NCI-H1694 (cell line): ENCODE data around the gene NRL.
"Not testable (repeated sequence)": the region's sequence is repeated elsewhere in the genome, so short reads cannot be mapped to it uniquely, and the experiment has no call there.

Source experiments
- DNase-seq: peaks from one replicate; lab custom pipeline; 2025; lab: John Stamatoyannopoulos, UW

The NRL gene

GRCh38 chr14:24123424-24124417 is 9.0 kb upstream of the NRL start:
- no peak for DNase-seq

DNA sequence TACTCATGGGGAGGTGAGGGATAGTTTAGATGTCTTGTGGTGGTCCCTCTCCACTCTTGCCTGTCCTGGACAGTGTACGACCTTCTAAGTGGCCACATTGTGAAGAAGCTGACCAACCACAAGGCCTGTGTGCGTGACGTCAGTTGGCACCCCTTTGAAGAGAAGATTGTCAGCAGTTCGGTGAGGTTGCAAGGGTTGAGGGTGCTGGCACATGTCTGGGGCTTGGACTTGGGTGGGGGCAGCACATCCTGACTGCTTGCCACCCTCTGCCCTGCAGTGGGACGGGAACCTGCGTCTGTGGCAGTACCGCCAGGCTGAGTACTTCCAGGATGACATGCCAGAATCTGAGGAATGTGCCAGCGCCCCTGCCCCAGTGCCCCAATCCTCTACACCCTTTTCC is 8.1 kb upstream of the NRL start:
- no peak for DNase-seq

DNA sequence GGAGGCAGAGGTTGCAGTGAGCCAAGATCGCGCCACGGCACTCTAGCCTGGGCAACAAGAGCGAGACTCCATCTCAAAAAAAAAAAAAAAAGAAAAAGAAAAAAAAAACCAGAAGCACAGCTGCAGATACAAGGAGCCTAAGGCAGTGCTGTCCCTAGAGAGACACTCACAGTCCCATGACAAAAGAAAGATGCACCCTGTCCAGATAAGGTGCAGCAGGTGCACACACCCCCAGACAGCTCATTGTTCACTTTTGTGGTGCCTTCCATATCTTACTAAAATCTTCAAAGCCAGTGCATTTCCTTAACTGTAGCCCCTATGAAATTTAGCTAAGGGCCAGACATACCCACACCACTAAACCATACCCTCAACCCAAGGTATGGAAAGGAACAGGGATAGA is 7.7 kb upstream of the NRL start:
- DNase-seq: no peak

- no peak for DNase-seq
Measured at GRCh38 chr14:24121210-24121609, 6.5 kb upstream of the NRL start.

DNA sequence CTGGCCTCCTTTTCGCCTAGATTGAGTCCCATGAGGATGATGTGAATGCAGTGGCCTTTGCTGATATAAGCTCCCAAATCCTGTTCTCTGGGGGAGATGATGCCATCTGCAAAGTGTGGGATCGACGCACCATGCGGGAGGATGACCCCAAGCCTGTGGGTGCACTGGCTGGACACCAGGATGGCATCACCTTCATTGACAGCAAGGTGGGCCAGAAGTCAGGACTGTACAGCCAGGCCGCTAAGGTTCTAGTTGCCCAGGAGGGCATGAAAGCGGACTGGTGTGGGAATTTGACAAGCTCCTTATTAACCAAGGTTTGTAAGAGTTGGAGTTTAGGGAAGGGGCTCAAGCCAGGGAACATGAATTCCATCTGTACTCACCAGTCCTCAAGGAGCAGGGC is 4.9 kb upstream of the NRL start:
- DNase-seq: no peak

DNA sequence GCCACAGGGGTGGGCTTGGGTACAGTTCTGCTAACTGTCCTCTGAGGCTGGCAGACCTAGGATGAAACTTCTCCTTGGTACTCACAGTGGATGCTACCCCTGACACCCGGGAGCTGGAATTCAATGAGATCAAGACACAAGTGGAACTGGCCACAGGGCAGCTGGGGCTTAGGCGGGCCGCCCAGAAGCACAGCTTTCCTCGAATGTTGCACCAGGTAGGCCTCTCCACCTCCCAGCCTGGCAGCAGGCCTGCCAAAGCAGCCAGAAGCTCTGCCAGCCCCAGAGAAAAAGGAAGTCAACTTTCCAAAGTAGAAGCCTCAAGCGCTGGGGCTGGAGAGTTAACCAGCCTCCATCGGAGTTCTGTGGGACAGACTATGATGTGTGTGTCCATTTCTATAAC is 2.4 kb upstream of the NRL start:
- DNase-seq: no peak

DNA sequence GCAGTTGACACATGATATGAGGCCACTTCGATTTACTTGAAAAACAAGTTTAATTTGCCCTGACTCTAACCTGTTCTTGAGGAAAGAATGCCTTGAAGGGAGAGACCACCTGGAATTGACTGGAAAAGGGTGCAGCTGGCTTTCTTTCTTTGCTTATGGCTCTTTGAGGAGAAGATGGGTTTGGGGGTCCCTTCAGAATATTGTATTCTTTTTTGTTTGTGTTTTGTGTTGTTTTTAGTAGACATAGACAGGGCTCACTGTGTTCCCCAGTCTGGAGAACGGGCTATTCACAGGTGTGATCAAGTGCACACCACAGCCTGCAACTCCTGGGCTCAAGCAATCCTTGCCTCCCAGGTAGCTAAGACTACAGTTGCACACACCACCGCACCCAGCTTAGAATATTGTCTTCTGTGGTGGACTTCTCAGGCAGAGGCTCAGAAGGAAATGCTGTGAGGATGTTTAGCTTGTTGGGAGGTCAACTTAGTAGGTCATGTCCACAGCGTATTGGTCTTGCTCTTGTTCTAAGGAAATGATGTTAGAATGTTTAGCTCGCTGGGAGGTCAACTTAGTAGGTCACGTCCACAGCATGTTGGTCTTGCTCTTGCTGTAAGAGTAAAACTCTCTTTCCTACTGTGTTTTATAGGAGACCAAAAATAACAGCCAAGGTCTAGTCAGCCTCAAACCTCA is 1.5 kb upstream of the NRL start:
- DNase-seq: no peak

GRCh38 chr14:24115422-24116127 is 826 bp upstream of the NRL start:
- no peak for DNase-seq

GRCh38 chr14:24113801-24114531 is 783 bp downstream of the NRL start:
- peak; percentile 73 for DNase-seq

DNA sequence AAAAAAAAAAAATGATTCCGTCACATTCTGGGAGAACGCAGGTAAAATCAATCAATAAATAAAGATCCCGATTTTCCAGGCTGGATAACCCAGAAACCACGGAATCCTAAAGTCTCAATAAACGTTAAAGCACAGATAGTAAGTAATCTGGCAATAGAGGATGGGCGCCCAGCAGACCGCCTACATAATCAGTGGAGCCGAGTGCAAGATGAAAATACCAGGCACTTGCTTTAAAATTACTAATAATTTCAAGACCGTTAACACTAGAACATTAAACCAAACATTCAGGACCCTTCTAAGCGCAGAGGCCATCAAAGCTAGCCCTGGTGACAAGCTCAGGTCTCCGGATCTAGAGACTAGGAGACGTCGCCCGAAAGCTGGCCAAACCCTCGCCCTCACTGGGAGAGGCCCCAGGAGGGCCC is 1.4 kb downstream of the NRL start:
- DNase-seq: no peak

DNA sequence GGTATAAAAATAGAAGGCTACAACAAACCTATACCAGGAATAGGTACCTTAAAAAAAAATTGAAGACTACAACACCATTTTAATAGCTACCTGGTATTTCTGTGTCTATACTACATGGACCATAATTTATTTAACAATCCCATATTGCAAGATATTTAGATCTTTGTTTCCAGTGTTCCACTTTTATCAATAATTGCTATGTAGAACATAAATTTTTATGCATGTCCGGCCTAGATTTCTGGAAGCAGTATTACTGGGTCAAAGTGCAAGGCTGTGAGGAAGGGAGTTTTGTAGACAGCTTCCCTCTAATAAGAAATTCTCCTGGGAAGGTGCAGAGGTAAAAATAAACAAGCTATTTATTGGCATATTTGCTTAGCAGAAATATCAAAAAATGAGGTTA is 4.2 kb downstream of the NRL start:
- DNase-seq: no peak

DNA sequence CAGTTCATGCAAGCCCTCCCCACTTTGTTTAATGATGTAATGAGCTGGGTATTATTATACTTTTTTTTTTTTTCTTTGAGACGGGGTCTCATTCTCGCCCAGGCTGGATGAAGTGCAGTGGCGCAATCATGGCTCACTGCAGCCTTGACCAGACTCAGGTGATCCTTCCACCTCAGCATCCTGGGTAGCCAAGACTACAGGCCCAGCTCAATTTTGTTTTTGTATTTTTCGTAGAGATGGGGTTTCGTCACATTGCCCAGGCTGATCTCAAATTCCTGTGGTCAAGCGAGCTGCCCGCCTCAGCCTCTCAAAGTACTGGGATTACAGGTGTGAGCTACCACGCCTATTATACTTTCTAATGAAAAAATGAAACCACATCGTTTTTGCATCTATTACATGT is 4.7 kb downstream of the NRL start:
- no peak for DNase-seq

DNA sequence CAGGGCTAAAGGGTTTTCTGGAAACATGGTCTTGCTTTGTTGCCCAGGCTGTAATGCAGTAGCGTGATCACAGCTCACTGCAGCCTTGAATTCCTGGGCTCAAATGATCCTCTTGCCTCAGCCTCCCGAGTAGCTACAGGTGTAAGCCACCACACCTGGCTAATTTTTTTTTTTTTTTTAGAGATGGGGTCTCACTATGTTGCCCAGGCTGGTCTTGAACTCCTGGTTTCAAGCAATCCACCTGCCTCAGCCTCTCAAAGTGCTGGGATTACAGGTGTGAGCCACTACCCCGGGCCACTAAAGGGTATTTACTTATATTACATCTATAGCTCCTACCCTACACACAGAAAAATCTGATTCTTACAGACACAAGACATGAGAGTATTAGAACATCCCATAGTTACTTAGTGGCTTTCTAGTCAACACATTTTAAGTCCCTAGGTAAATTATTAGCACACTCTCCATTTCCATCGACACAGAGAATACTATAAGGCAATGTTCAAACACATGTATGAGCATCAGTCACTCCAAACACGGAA is 6.3 kb downstream of the NRL start:
- DNase-seq: no peak

DNA sequence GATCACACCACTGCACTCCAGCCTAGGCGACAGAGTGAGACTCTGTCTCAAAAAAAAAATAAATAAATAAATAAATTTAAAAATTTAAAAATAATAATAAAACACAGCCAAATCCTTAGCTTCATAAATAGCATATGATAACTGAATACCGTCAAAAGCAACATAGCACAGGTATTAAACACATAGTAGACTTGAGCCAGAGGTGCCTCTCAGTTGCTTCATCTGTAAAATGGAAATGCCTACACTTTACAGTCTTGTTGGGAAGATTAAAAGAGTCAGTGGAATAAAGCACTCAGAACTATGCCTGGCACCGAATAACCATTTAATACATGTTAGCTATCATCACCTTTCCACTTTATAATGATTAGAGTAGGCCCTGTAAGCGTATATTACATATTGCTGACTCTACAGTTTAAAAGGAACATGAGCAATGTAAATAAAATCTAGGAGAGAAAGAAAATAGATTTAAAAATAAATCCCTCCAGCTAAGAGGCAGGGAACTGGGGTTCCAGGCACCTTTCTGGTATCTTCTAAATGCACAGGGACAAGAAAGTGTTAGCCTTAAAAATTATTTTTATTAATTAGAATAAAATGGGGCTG is 8.0 kb downstream of the NRL start:
- DNase-seq: no peak

DNA sequence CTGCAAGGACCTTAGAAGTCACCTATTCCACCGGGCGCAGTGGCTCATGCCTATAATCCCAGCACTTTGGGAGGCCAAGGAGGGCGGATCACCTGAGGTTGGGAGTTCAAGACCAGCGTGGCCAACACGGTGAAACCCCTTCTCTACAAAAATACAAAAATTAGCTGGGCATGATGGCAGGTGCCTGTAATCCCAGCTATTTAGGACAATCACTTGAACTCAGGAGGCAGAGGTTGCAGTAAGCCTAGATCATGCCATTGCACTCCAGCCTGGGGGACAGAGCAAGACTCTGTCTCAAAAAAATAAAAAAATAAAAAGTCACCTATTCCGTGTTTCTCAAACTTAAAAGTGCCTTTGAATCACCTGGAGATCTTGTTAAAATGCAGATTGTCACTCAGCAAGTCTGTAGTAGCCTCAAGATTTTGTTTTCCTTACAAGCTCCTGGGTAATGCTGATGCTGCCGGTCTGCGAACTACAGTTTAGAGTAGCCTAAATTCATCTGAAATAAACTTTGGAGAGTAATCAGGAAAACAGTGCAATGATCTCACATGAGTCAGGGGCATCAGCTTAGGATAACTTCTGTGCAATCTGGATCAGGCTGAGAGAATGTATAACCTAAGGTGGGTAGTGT is 9.0 kb downstream of the NRL start:
- DNase-seq: not testable (repeated sequence)

- no peak for DNase-seq
Measured at GRCh38 chr14:24103451-24103850, 11.3 kb downstream of the NRL start.

DNA sequence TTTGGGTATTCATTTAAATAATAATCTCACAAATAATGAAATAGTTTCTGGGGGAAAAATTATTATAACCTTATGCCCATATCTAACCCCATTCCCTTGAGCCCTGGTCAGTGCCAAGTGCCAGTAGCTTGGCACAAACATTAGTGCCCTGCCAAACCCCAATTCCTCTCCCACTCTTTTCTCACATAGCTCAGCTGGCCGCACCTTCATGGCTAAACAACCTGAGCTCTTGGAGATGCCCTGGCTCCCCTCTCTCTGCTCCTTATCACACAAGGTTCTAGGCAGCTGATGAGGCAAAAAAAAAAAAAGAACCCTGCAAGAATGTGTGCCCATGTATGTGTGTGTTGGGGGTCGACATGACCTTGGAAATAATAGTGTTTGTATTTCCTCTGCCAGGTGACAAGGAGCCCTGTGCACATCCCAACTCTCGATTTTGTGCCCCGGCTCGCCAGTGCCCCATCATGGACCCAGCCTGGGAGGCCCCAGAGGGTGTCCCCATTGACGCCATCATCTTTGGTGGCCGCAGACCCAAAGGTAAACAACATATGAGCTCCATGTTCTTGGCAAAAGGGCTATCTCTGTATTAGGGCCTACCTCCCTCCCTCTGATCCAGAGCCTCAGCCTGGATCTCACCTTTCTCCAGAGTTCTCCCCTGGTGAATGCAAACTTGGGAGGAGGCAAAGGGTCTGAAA is 12.2 kb downstream of the NRL start:
- no peak for DNase-seq

DNA sequence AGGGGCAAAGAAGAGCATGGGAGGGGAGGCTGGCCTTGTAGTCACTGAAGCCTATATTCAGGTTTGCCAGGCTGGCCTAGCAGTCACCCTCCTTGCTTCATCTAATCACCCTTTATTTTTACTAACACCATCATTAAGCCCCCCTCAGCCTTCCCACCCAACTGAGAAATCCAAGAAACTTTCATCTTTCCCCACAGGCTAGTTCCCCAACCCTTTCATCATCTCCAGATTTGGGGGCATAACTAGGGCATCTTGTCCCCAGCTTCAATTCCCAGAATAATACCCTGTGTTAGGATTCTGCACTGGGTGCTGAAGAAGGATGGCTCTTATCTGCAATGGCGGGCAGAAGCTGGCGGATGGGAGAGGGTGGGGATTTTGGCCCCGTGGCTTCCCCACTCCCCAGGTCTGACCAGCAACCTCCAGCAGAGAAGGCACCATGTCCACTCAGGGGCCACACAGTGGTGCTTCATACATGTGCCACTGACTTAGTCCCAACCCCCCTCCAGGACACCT is 13.7 kb downstream of the NRL start:
- DNase-seq: no peak

- no peak for DNase-seq
Measured at GRCh38 chr14:24100197-24100981, 14.4 kb downstream of the NRL start.
